Prostate gland (tissue), 2 donors: ENCODE data around the gene RAPSN. TPM values are rescaled to one million over a fixed set of nuclear protein-coding genes. Genes with fewer than 3 reads are reported as not detected.
A peak's percentile ranks its signal among the peaks of the same experiment; 100 is the strongest.

Experiments used
- DNase-seq: peaks from one replicate; pipeline ENCODE4 v3.0.0-alpha.2; 2019; ENCODE audit warnings: low spot score
- H3K27ac ChIP-seq, 2 donors: fragments of 200-600 bp; sonication (generic); 2 replicates each; pipeline ENCODE4 v1.5.1; 2017 to 2019
- H3K27me3 ChIP-seq: fragments of 200-600 bp; sonication (generic); replicated peaks from 2 replicates; pipeline ENCODE4 v1.5.1; 2019; ENCODE audit not compliant: insufficient read depth
- H3K36me3 ChIP-seq, 2 donors: fragments of 200-600 bp; sonication (generic); 1 replicate in 1 of 2; 2 replicates in 1 of 2; pipeline versions ENCODE4 v1.5.1 to v1.8.1; 2017 to 2019
- H3K4me1 ChIP-seq: fragments of 200-600 bp; sonication (generic); replicated peaks from 2 replicates; pipeline ENCODE4 v1.5.1; 2019
- H3K4me3 ChIP-seq, 2 donors: fragments of 200-600 bp; sonication (generic); 2 replicates each; pipeline ENCODE4 v1.5.1; 2017 to 2019
- H3K9me3 ChIP-seq: fragments of 200-600 bp; sonication (generic); 2 replicates; pipeline ENCODE4 v1.5.1; 2017
- CTCF ChIP-seq, 4 experiments: fragments of 200-600 bp in 2 of 4; fragments of 450-650 bp in 2 of 4; sonication (generic) in 2 of 4; IDR thresholded peaks; 1 replicate in 3 of 4; 2 replicates in 1 of 4; pipeline ENCODE4 v1.5.1; 2016 to 2019; ENCODE audit warnings: antibody characterized with exemption in 4 of 4, mild to moderate bottlenecking in 2 of 4, moderate library complexity in 2 of 4
- POLR2A ChIP-seq: fragments of 450-650 bp; IDR thresholded peaks from one replicate; pipeline ENCODE4 v1.6.1; 2016; ENCODE audit warnings: antibody characterized with exemption, mild to moderate bottlenecking
- POLR2AphosphoS5 ChIP-seq: sonication (generic); formaldehyde crosslinking; IDR thresholded peaks from one replicate; pipeline ENCODE4 v1.6.1; 2017; ENCODE audit warnings: antibody characterized with exemption
- WGBS: methylation state at CpG from one replicate; pipeline ENCODE4 v1.1.5; 2018; 5-methylcytosine and 5-hydroxymethylcytosine counted together
- intact Hi-C: fragments of 100-400 bp; cut with DNase I; formaldehyde crosslinking; loops from one replicate; pipeline ENCODE4 v1.14.2; 2022
- total RNA-seq, 2 donors: library from RNA; depleted of rRNA; stranded (reverse); fragments of >200 nt; gene quantifications; one replicate each; pipeline ENCODE4 v1.1.0, GENCODE V29; 2016

Gene RAPSN
- total RNA-seq, 2 donors from 2014 or later: 1.3 TPM; not detected in 1

- 53% methylated on average over 31 of the region's 31 CpGs for WGBS
- intact Hi-C loops: loop anchor here (5.0 to 10.0 kb wide), 2 partner anchors 37 to 145 kb away; partner anchors contain the start of gene CELF1
These were observed 39.2 kb downstream of the RAPSN start for GRCh38 chr11:47409440-47410369.

GRCh38 chr11:47408598-47409439, 40.1 kb downstream of the RAPSN start:
- WGBS: 2% methylated on average over 38 of the region's 50 CpGs
- DNase-seq: no peak
- peak overlapping the region; percentile 58 to 68 for H3K4me3 ChIP-seq
- H3K27ac ChIP-seq: peak overlapping the region; percentile 90 to 94
- H3K27me3 ChIP-seq: no peaks in the 10 kb centered on the region
- intact Hi-C loops: loop anchor here (5.0 to 10.0 kb wide), 2 partner anchors 37 to 146 kb away; partner anchors contain the start of gene CELF1
- H3K4me1 ChIP-seq: peaks cover 8% of the 10 kb centered on the region
- no peaks in the 10 kb centered on the region for H3K36me3 ChIP-seq
- peak; percentile 7 for TF ChIP-seq POLR2A
- TF ChIP-seq CTCF (IDR thresholded peaks at IDR 0.05): no peak
- no peak for TF ChIP-seq POLR2AphosphoS5
- no peaks in the 10 kb centered on the region for H3K9me3 ChIP-seq

More at GRCh38 chr11:47409440-47410369, 39.2 kb downstream of the RAPSN start:
- Histone ChIP-seq H3K4me3 (peak overlapping the region; percentile 58 to 68), H3K27ac (peak overlapping the region; percentile 90 to 94), H3K4me1 (peaks cover 8% of the 10 kb centered on the region), H3K36me3 (peaks cover 0 to 3% of the 10 kb centered on the region in 2 donors), H3K9me3 (no peaks in the 10 kb centered on the region), H3K27me3 (no peaks in the 10 kb centered on the region)
- TF ChIP-seq POLR2A (no peak), CTCF (IDR thresholded peaks at IDR 0.05) (no peak), POLR2AphosphoS5 (no peak)
- DNase-seq: no peak

GRCh38 chr11:47407746-47408590, 41.0 kb downstream of the RAPSN start, which contains the start of gene SLC39A13:
Gene SLC39A13, plus strand, starts transcription at chr11:47408590. Its CDS starts 1,505 bp downstream, at chr11:47410095.
- intact Hi-C loops: loop anchor here (5.0 to 10.0 kb wide), 2 partner anchors 36 to 147 kb away; partner anchors contain the start of gene CELF1
- Histone ChIP-seq H3K36me3 (no peaks in the 10 kb centered on the region), H3K27me3 (no peaks in the 10 kb centered on the region), H3K27ac (peak within 1 kb of the TSS; percentile 90 to 94), H3K4me3 (peak within 1 kb of the TSS; percentile 58 to 68), H3K4me1 (peaks cover 8% of the 10 kb centered on the region), H3K9me3 (no peaks in the 10 kb centered on the region)
- WGBS: 1% methylated on average over 44 of the region's 70 CpGs
- peak; percentile 92 for DNase-seq
- TF ChIP-seq POLR2A: peak; percentile 82
- peak; percentile 73 for TF ChIP-seq POLR2AphosphoS5
- TF ChIP-seq CTCF (IDR thresholded peaks at IDR 0.05): peak; percentile 74 to 97 (median 88)
